GM21576 (cell line): ENCODE results near the gene HS3ST3A1.

Source experiments
- ATAC-seq: cut with Tn5 transposase; IDR thresholded peaks from one replicate; pipeline ENCODE4 v1.9.1; 2021; ENCODE audit warnings: mild to moderate bottlenecking, moderate library complexity; ENCODE audit not compliant: unreplicated experiment

HS3ST3A1 gene

GRCh38 chr17:13598353-13599167 is 3.2 kb downstream of the HS3ST3A1 start:
- ATAC-seq, result no peak

DNA sequence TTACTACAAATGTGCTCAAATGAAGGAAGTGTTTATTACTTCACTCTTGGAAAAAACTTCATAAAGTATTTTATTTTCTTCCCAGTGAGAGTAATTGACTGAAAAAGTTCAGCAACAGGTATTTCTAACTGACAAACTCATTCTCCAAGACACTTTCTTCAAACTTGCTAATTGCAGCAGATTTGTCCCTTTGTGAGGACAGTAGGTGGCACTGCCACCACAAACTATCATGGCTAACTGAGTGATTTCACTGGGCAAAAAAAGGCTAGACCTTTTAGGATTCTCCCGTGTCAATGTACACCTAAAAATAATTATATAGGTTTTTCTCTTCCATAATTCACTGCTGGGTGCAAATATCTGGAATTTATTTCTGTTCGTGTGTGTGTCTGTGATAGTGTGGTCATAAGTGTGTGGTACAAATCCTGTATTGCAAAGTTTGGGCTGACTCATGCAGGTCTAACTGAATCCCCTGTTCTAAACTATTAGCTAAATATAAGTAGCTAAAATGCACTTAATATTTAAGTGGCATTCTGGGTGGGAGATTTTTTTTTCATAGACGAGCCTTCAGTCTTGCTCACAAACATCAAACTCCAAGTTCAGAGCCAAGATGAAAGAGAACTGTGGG is 3.9 kb downstream of the HS3ST3A1 start:
- no peak for ATAC-seq

DNA sequence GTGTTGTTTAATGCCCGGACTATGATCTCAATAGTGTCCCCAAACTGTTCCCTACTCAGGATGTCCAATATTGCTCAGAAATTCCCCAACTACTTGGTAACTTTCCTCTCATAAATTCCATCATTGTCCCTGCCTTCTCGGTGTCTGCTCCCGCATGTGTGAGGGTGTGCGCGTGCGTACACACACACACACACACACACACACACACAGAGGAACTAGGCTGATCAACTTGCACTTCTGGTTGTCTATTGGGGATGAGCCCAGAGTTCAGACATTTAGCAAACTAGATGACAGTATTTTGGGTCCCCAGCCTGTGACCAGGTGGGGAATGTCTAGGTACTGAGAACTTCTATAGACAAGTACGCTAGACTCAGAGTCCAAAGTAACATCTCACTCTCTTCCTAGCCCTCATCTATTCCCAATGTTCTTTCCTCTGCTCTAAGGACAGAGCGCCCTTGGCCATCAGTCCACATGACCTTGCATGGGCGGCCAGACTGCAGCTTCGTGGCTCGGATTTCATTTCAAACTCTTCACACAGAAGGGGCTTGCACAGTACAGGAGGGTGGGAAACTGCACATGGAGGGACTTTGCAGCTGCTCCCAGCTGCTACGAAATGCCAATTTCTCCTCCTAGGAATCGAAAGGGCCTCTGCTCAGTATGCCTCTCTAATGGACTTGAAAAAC is 5.3 kb downstream of the HS3ST3A1 start:
- no peak for ATAC-seq

DNA sequence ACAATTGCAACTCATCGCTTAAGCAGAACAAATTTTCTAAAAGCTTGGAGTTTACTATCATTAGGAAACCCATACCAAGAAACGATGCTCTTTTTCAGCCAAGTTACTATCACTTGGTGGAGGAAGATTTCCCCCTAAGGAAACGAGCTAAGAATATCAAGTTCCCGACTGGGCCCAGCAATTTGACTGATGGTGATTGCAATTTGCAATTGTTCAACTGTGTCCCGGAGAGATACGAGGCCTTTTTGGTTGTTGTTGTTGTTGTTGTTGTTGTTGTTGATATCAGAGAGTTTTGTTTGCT is 6.2 kb downstream of the HS3ST3A1 start:
- ATAC-seq, result no peak

DNA sequence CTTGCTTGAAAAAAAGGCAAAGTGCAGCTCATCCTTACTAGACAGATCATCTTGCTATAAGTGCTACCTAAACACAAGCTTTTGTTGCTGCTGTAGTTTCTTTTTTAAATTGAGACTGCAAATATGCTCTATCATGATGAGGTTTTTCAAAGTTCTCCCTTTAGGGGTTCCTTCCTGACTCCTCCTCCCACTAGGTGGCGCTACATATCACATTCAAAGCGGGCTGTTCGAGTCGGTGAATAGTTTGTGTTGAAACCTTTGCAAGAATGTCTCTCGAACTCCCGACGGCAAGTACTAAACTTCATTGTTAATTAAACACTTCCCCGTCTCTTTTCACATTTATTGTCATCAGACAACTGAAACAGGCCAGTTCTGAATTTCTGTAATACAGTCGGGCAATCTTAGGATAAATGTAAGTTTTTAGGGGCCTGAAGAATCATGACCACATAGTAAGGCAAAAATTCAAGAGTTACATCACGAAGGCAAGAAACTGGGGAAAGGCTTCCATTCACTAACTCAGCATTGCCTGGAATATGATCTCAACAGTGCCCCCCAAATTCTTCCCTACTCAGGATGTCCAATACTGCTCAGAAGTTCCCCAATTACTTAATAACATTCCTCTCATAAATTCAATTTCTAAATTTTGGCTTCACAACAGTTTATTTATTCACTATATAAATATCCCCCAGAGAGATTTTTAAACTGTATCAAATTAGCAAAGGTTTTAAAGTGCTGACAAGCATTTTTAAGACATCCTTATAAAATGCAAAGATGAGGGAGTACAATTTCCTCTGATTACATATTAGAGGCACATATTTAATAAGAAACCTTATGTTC is 6.7 kb downstream of the HS3ST3A1 start:
- no peak for ATAC-seq

- ATAC-seq, result no peak
These were observed 7.4 kb downstream of the HS3ST3A1 start for GRCh38 chr17:13594310-13594709.

DNA sequence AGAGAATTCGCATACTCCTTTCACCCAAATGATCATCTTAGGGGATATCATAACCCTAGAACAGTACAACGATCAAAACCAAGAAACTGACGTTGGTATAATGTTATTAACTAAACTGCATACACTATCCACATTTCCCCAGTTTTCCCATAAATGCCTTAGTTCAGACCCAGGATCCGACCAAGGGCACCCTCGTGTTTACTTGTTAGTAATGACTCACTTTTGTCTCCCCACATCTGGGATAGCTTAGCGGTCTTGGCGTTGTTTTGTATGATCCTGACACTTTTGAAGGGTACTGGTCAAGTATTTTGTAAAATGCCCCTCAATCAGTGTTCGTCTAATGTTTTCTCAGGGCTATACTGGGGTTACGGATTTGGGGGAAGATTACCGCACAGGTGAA is 8.0 kb downstream of the HS3ST3A1 start:
- ATAC-seq, result no peak

- ATAC-seq, result no peak
These were observed 8.5 kb downstream of the HS3ST3A1 start for GRCh38 chr17:13593021-13593751.

GRCh38 chr17:13592427-13592826 is 9.3 kb downstream of the HS3ST3A1 start:
- no peak for ATAC-seq

- no peak for ATAC-seq
These were observed 11.3 kb downstream of the HS3ST3A1 start for GRCh38 chr17:13590441-13590840.

GRCh38 chr17:13589658-13590057 is 12.1 kb downstream of the HS3ST3A1 start:
- no peak for ATAC-seq

DNA sequence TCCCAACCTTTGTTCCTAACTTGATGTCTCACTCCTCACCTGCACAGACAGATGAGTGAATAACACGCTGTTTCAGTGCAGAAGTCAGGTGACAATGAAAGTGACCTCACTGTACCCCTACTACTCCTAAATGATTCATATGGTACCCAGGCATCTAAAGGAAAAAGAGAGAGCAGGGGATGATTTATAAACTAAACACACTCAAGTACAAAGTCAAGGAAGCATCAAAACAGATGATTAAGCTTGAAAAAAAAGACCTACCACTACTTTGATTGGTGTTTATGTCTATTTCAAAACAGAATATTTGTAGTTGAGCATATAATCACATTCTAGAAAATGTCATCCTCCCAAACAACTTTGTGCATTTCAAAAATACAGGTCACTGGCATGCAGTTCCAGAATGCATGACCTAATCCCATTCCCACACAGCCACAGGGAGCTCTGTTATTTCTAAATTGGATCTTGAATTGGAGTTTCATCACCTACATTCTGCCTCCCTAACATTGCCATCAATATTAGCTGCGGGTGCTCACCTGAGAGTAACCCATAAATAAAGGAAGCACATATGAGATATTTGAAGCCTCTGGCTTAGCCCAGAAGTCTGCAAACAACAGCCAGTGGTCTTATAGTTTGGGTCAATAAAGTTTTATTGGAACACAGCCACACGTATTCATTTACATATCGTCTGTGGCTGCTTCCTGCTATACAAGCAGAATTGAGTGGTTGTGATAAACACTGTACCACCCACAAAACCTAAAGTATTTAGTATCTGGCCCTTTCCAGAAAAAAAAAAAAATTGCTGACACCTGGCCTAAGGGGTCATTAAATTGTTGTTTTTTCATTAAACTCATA is 14.0 kb downstream of the HS3ST3A1 start:
- no peak for ATAC-seq

DNA sequence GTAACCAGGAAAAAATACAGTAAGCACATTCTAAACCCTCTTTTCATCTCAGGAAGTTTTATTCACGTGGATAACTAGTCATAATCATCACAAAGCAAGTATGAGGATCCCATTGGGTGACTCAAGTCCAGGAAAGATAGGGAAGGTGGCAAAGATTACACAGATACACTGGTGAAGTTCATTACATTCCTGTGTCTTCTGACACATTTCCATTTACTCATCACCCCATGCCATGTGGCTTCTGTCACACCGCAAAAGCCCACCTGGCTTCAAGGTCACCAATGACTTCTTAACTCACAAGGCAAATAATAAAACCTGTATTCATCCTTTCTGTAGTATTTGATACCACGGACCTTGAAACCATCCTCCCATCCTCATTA is 17.0 kb downstream of the HS3ST3A1 start:
- no peak for ATAC-seq

- no peak for ATAC-seq
These were observed 17.6 kb downstream of the HS3ST3A1 start for GRCh38 chr17:13583996-13584700.

GRCh38 chr17:13582776-13583547 is 18.8 kb downstream of the HS3ST3A1 start:
- no peak for ATAC-seq

DNA sequence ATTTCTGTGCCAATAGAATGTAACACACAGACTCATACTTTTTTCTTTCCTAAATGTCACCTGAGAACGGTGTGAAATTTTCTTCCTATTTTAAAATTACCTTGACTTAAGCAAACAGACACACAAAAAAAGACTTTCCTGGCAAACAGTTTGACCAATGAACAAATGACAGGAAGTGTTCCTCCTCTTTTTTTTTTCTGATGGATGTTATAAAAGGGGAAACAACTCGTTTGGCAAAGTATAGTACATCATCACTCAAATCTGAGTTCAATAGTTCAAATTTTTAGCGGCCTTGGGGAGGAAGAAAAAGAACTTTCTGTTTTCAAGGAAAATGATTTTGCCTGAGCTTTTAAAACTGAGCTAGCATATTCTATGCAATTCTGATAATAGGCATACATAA is 19.8 kb downstream of the HS3ST3A1 start:
- ATAC-seq, result no peak

DNA sequence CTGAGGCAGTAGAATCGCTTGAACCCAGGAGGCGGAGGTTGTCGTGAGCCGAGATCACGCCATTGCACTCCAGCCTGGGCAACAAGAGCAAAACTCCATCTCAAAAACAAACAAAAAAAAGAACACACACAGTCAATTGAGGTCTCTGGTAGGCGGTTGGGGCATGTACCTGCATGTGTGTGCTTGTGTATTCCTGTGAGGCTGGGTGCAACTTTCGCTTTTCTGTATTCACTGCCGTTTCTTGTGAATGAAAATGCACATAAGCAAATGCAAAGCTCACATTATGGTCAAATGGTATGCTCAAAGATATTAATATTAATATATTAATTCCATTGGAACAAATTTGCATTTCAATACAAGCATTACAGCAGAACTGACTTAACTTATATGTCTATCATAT is 20.9 kb downstream of the HS3ST3A1 start:
- no peak for ATAC-seq
